ENCODE results near the gene NDUFA12.

The NDUFA12 gene

DNA sequence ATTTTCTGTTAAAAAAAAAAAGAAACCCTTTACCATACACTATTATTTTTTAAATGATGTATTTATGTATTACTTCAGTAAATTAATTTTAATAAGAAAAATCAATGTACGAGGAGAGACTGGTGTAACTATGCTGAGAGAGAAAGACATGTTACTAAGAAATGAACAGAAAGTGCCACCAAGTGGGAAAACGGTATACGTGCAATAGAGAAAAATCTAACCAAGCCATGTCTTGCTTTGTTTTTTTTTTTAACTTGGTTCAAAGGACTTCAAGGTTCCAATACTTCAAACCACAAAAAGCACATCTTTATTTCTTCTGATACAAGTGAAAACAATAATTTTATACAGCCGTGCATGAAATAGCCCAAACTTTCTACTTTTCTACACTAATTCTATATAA is 22.9 kb downstream of the NDUFA12 start:
- no peak for DNase-seq (ENCODE audit: low spot score)

DNA sequence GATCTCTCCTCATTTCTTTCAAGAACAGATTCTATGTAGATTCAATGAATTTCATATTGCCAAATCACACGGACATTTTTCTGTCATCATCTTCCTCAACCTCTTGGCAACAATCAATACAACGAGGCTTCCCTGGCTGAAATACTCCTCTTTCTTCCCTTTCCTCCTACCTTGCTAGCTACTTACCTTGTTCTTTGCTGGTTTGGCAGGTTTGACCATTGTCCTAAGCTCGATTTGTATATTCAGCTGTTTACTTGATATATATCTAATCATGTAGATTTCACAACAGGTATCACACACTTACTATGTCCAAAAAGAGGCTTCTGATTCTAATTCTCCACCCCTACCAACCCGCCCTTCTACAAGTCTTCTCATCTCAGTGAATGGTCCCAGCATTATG is 23.6 kb downstream of the NDUFA12 start:
- DNase-seq (ENCODE audit: low spot score), result no peak

DNA sequence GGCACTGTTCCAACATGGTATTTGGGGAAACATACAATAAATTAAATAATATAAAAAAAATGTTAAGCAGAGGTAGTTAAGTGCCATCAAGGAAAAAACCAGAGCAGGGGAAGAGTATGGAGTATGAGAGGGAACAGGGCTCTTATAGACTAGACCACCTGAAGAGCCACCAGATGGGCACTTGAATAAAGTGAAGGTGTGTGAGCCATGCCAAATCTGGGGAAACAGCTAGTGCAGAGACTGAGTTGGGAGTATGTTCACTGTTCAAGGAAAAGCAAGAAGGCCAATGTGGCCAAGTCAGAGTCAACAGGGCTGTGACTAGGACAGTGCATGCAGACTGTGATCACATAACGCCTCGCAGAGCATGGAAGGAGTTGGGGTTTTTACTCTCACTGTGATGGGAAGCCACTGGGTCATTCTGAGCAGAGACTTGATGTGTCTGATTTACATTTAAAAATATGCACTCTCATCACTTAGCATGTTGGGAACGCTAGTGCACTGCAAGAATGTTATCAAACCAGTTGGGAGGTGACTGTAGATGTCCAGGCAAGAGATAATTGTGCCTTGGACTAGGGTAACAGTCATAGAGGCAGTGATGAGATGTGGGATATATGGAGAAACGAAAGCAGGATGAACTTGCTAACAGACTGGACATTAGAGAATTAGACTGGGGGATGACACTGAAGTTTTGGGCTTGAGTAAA is 25.6 kb downstream of the NDUFA12 start:
- no peak for DNase-seq (ENCODE audit: low spot score)

DNA sequence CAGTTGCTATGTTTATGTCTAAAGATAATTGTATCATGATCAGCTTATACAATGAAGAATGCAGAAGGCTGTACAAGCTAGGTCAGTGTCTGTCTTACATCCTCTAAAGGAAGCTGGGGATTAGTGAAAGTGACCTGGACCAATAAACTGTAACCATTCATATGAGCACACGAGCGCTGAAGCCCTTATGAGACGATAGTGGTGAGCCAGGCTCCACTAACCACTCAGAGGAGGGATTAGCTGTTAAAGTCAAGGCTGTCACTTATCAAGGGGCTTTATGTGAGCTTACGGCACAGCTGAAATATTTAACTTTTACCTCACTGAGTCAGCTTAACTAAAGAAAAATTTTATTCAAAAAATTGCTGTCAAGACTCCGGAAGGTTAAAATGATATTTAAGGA is 30.3 kb downstream of the NDUFA12 start:
- no peak for DNase-seq (ENCODE audit: low spot score)

DNA sequence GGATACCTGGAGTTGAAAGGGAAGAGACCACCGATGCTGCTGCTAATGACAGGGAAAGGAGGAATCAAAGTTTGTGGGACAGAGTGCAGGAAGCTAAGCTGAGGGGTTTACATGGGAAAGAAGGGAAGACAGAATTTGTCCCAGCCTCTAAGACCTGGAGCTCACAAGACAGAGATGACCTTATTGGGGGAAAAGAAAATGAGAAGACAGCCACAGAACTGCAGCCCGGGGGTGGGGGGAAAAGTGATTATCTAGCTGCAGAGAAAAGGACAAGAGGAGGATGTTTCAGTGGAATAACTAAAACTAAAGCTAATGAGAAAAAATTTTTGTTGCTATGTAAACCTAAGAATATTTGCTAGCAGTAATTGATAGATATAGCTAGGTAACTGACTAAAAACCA is 30.7 kb downstream of the NDUFA12 start:
- no peak for DNase-seq (ENCODE audit: low spot score)

DNA sequence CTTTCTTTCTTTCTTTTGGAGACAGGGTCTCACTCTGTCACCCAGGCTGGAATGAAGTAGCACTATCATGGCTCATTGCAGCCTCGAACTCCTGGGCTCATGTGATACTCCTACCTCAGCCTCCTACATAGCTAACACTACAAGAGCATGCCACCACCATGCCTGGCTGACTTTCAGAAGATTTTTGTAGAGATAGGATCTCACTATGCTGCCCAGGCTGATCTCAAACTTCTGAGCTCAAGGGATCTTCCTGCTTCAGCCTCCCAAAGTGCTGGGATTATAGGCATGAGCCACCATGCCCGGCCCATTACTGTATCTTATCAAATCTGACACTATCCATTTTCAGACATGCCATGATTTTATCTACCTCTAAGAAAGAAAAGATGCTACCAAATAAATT is 31.6 kb downstream of the NDUFA12 start:
- no peak for DNase-seq (ENCODE audit: low spot score)

DNA sequence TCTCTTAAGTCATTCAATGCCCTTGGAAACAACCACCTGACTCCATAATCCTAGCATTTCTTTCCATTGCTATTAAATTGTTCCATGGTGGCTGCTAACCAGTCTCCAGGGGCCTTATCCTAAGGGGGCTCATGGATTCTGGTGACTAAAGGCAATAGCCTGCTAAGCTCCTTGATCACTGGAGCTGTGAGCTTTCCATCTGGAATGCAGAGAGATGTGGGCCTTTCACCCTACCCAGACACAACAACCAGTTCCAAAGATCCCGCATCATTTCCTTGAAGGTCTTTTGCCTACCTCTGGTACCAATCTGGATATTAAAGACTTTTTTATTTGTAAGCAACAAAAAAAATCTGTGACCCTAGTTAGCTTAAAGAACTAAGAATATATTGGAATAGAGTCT is 32.9 kb downstream of the NDUFA12 start:
- no peak for DNase-seq (ENCODE audit: low spot score)

DNA sequence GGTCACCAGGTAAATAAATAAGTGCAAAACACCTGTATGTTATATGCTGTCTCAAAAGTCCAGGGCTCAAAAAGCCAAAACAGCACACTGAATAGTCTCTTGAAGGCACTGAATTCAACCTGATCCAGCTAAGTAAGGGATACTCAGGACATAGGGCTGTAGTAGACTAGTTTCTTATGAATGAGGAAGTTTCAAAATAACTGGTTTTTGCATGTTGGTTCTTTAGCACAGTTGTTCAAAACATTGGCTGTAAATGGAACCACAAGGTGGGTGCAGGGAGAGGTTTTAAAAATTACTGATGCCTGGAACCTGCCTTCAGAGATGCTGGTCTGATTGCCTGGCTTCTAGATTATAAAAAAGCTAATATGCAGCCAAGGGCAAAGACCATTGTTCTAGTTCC is 34.1 kb downstream of the NDUFA12 start:
- DNase-seq (ENCODE audit: low spot score), result no peak

DNA sequence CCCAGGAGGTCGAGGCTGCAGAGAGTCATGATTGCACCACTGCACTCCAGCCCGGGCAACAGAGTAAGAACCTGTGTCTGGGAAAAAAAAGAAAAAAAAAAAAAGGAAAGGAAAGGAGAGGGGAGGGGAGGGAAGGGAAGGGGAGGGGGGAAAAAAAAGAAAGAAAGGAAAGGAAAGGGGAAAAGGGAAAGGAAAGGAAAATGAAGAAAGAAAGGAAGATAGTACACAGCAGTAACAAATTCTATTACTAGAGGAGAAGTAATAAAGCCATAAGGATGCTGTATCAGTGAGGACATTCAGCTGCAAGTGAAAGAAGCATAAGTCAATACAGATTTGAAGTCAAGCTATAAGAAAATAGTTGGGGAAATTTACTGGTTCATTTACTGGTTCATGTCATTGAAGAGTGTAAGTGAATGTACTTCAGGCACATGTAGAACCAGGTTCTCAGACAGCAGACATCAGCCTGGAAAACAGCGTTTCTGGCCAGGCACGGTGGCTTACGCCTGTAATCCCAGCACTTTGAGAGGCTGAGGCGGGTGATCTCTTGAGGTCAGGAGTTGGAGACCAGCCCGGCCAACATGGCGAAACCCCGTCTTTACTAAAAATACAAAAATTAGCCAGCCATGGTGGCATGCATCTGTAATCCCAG is 37.4 kb downstream of the NDUFA12 start:
- no peak for DNase-seq (ENCODE audit: low spot score)

DNA sequence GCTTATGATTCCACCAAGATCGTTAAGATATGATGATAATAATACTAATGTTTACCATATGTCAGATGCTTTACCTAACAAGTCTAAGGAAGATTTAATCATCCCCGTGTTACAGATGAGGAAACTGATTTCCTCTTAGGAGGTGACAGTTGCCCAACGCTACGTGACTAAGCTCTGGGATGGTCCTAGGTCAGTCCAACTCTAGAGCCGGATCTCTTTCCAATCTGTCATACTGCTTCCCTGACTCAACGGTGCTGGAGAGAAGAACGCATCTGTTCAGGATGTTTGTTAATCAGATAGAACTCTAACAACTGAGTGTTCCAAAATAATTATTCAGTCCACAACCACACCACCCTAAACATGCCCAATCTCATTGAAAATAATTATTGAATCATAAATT is 39.8 kb downstream of the NDUFA12 start:
- DNase-seq (ENCODE audit: low spot score), result no peak

DNA sequence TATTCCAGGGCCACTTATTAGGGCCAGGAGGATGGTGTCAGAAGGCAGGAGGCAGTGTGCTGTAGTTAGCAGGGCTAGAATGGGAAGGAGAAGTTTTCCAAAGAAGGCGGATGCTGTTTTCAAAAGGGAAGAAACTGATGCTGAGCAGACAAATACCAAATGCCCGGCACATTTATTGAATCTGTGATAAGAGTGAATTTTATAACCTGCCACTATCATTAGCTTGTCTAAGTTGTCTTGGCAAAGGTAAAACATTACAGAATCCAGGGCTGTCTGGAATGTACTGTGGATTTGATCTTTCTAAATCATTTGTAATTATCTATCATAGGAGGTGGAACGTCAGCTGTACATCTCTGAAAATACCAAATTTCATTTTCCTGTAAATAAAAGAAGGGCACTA is 40.8 kb downstream of the NDUFA12 start:
- DNase-seq (ENCODE audit: low spot score), result no peak

DNA sequence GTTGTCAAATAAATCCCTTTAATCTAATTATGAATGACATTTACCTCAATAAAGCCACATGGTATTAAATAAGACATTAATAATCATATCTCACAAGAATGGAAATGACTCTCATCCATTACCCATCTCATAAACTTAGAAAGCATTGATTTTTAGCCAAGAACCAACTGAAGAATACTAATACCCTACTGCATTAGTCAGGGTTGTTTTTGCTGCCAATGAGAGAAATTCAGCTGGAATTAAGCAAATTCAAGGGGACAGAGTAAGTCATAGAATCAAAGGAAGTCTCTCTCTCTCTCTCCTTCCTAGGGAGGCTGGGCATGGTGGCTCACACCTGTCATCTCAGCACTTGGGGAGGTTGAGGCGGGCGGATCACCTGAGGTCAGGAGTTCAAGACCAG is 41.6 kb downstream of the NDUFA12 start:
- DNase-seq (ENCODE audit: low spot score), result no peak

DNA sequence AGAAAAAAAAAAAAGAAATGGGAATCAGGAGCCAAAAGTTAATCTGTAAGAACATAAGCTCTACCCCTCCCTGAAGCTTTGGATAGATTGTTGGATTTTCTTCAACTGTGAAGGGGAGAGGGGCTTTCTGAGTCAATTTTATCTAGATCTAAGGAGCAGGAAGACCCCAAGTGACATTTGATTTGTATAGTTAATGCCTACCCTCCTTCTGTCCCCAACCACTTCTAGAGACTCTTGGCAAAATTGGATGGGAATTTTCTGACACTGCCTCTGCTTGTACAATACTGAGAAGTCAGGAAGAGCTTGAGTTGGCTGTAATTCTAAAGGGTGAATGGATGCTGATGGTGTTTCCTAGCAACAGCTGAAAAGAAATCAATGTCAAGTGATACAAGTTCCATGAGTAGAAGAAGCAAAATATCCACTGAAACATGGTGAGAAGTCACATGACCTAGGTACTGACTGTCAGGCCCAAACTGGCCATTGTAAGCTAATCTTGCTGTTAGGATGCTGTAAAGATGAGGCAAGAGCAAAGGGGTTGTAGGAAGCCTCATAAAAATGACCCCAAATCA is 42.2 kb downstream of the NDUFA12 start:
- DNase-seq (ENCODE audit: low spot score), result no peak

DNA sequence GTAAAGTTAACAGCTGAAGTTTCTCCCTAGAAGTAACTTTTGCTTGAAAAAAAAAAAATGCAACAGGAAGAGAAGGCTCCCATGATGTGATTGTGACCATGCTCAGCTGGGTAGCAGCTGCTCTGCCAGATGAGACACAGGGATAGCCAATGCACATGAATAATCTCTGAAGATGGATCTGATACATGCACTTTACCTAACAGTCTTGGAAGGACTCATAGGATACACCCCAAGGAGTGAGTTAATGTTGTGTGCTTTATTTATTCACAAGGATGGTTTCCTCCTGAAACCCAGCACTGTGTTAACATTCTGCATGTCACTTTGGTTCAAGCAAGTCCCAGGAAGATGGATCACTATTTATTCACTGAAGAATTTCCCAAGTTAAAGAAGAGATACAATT is 46.5 kb downstream of the NDUFA12 start:
- DNase-seq (ENCODE audit: low spot score), result no peak

DNA sequence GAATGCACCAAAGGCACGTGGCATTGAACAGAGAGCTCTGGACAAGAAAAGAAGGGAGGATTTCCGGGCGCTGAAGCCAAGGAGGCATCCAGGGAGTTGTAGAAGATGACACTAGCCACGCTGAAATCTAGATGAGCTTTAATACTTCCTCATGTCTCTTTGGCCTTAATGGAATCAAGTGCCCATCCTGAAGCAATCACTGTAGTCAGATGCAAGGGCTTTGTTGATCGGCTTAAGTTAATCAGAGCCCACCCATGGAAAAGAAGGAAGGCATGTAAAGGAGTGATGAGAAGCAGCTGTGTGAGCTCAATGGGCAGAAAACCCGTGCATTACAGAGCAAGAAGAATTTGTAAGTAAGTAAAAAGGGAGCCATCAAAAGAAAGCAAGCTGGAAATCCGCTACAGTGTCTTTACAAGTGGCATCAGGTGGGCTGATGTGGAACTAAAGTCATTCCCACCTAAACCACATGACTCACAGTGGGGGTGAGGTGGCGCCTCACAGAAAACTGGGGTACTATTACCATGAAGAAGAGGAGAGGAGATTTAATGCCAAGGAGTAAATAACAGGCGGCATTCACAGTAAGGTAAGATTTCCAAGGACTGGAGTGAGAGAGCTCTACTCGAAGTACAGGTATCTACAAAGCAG is 48.4 kb downstream of the NDUFA12 start:
- DNase-seq (ENCODE audit: low spot score), result no peak

DNA sequence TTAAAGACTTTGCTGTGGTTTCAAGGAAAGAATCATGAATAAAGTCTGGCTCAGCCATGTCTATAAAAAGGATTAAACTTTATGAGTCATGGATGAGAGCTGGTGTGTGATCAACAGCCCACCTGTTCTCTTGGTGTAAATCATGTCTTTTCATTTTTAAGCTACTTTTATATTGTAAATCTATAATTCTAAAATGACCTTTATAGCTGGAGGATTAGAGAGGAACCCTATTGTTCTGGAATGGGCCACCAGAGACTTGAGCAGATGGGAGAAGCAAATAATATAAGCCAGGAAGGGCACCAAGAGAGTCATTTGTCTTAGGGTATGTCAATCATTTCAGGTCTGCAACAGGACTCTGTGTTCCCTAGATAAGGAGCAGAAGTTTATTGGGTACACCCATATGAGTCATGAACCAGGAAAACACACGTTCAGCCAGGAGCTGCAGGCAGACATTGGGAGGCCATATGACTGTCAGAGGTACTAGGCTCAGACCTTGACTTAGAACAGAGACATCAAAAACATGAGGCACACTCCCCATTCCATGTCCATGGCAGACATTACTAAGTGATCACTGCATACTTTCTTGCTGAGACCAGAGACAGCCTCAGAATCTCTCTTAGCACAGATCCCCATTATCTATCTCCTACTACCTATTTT is 49.3 kb downstream of the NDUFA12 start:
- DNase-seq (ENCODE audit: low spot score), result no peak

DNA sequence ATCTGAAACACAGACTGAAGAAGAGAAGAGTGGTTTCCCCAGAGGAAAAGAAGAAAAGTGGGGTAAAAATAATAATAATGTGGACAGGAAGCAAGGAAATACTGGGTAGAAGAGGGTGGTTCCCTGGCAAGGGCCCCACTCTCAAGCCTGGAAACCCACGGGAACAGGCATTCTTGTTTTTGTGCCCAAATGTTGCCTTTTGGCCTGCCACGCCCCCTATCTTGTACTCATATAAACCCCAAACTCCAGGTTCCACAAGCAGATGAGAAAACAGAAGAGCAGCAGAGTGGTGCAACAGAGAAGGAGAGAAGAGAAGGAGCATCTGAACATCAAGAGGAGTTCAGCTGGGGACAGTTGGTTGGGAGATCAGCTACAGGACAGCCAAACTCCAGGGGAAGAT is 51.2 kb downstream of the NDUFA12 start:
- DNase-seq (ENCODE audit: low spot score), result no peak

DNA sequence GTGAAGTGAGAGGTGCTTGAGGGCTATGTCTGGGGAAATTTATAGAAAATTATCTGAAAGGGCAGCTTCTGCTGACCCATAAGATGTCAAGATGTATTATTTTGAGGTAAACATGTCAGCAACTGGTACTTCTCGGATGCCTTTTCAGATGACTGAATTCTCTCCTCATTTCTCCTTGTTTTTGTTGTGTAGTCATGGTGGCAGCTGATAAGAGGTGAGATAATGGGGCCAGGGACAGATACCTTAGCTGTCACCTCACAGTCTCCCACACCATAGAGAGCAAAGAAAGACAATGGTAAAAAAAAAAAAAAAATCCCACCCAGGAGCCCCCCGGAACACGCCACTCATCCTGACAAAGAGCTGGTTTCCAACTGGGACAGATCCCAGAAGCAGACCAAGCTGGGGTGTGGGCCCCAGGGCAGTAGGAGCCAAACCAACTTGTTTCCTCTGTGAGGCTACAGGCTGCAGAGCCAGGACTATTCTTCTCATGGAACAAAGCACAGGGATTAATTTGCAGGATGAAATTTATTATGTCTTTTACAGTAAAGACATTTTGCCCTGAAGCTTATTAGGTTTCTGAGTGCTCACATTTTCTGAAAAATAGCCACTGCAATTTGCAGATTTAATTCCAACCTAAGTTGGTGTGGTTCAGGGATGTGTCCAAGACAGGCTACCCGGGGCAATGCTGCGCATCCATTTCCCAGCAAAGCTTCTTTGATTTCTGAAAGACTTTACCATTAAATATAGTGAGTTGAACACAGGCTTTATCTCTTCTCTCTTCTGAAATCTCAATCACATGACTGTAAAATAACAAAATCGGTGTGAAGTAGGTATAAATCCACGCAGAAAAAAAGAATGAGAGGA is 52.2 kb downstream of the NDUFA12 start:
- no peak for DNase-seq (ENCODE audit: low spot score)

DNA sequence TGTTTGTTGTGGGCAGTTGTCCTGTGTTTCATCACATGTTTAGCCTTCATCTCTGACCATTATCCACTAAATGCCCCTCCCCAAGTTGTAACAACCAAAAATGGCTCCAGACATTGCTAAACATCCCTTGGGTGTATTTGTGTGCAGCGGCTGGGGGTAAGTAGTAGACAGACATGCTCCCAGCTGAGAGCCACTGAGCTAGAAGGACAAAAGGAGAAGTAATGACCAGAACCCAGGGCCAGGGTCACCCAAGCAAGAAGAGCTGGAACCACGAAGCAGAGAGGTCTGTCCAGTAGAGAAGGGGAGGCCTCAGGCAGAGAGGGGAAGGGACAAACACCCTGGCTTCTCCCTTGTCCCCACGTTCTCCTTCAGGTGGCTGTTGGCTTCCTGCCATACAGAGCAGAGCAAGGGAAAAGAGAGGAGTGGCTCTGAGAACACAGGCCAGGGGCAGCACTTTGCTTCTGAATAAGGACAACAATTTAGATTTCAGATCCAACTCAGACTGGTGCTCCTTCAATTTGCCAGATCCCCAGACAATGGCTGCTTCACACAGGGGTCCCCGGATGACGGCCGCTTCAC is 55.2 kb downstream of the NDUFA12 start:
- no peak for DNase-seq (ENCODE audit: low spot score)

DNA sequence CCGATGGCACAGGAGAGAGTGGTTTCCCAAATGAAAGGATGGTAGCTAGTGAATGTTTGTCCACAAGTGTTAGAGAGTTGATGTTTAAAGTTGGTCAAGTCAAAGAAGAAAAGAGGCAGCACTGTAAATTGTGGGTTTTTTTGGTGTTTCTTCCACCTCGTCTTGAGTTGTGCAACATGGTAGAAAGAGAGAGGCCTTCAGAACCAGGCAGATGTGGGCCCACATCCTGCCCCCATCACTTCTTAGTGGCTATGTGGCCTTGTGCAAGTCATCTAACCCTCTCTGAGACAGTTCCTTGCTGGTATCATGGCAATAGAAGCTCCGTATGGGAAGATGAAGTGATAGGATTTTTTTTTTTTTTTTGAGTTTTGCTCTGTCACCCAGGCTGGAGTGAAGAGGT is 60.8 kb downstream of the NDUFA12 start:
- DNase-seq (ENCODE audit: low spot score), result no peak

DNA sequence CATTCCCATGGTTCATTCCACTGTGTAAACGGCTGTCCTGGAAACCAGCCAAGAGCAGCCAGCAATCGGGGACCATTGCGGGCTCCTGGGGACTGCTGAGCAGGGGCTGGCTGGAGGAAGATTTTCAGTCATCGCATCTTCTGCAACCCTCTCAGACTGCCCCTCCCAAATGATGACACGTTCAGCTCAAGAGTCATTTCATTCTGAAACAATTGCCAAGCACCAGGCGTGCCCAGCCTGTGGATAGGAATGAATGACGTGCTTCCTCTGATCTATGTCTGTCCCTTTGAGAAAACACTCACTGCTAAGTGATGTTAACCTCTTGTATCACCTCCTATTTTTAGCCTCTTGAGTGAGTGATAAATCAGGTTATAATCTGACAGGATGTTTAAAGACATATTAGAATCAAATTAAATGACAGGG is 62.0 kb downstream of the NDUFA12 start:
- no peak for DNase-seq (ENCODE audit: low spot score)
